ES-I3 (cell line): ENCODE measurements around the gene FTCD.
"Not testable (repeated sequence)": the region's sequence is repeated elsewhere in the genome, so short reads cannot be mapped to it uniquely, and the experiment has no call there.

Experiments
- H3K36me3 ChIP-seq: 2 replicates; pipeline ENCODE4 v1.6.1; 2013; ENCODE audit warnings: mild to moderate bottlenecking, low read length, control low read depth, moderate library complexity; ENCODE audit not compliant: insufficient read depth
- H3K4me1 ChIP-seq: 2 replicates; pipeline ENCODE4 v1.6.1; 2013; ENCODE audit warnings: mild to moderate bottlenecking, control low read depth, low read length; ENCODE audit not compliant: insufficient read depth
- H3K9ac ChIP-seq: 2 replicates; pipeline ENCODE4 v1.6.1; 2013; ENCODE audit warnings: low read depth, mild to moderate bottlenecking, low read length, moderate library complexity
- H3K9me3 ChIP-seq: 2 replicates; pipeline ENCODE4 v1.6.1; 2013; ENCODE audit warnings: mild to moderate bottlenecking, low read length, moderate library complexity; ENCODE audit not compliant: control insufficient read depth, insufficient read depth

The FTCD gene

GRCh38 chr21:46156378-46156645 is 933 bp upstream of the FTCD start:
- Histone ChIP-seq H3K4me1 (no peaks in the 10 kb centered on the region), H3K9me3 (no peaks in the 10 kb centered on the region)

DNA sequence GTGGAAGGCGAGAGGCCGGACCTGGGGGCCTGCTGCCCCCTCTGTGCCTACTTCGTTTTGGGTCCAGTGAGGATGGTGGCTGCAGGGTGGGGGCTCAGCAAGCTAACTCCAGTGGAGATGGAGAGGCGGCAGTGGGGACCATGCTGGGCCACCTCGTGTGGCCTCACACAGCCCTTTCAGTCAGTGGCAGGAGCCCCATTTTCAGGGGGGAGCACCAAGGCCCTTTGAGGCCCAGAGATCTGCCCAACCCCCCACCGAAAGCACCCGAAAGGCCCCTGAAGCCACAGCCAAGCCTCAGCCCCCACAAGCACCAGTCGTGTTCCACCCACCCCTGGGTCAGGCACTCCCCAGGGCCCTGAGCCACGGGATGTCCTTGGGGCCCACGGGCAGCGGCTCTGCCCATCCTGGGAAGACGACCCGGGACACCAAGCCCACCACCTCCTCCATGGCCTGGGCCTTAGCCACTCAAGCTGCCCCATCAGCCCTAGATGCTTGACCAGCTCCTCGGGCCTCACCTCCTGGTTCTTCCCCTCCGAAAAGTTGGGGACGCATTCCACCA is 345 bp downstream of the FTCD start:
- H3K9me3 ChIP-seq: no peaks in the 10 kb centered on the region
- no peaks in the 10 kb centered on the region for H3K4me1 ChIP-seq
- no peak overlapping the region for H3K9ac ChIP-seq
- H3K36me3 ChIP-seq: no peaks in the 10 kb centered on the region

More at GRCh38 chr21:46156378-46156645, 933 bp upstream of the FTCD start:
- H3K36me3 ChIP-seq: no peaks in the 10 kb centered on the region
- H3K9ac ChIP-seq: no peak overlapping the region

DNA sequence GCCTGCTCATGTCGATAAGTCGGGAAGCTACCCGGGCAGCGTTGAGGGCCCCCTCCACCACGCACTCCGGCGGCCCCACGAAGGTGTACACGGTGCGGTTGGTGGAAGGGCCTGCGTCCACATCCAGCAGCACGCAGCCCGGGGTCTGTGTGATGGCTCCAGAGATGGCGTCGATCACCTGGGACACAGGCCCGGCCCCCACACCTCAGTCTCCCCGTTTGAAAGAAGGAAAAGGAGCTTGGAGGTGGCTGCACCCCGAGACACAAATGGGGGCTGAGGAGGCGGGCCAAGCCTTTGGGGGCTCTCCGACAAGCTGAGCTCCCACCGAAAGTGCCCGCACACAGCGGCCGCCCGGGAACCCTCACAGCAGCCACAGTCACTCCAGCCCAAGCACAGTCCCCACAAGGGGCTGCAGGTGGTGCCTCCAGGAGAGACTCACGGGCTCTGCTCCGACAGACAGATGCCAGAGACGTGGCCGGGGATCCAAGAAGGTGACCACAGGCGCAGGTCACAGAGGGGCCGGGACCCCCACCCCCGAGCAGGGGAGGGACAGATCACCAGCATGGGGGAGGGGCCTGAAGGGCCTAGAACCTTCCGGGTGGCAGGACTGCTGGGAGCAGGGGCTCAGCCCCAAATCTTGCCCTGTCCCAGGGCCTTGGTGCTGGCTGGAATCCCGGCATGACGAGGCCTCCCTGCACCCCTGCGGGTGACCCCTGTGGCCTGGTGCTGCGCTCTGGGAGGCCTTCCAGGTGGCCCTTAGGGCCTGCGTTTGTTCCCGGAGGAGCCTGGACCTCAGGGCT is 1.0 kb downstream of the FTCD start:
- H3K9me3 ChIP-seq: no peaks in the 10 kb centered on the region
- no peaks in the 10 kb centered on the region for H3K4me1 ChIP-seq
- H3K36me3 ChIP-seq: no peaks in the 10 kb centered on the region
- no peak overlapping the region for H3K9ac ChIP-seq

DNA sequence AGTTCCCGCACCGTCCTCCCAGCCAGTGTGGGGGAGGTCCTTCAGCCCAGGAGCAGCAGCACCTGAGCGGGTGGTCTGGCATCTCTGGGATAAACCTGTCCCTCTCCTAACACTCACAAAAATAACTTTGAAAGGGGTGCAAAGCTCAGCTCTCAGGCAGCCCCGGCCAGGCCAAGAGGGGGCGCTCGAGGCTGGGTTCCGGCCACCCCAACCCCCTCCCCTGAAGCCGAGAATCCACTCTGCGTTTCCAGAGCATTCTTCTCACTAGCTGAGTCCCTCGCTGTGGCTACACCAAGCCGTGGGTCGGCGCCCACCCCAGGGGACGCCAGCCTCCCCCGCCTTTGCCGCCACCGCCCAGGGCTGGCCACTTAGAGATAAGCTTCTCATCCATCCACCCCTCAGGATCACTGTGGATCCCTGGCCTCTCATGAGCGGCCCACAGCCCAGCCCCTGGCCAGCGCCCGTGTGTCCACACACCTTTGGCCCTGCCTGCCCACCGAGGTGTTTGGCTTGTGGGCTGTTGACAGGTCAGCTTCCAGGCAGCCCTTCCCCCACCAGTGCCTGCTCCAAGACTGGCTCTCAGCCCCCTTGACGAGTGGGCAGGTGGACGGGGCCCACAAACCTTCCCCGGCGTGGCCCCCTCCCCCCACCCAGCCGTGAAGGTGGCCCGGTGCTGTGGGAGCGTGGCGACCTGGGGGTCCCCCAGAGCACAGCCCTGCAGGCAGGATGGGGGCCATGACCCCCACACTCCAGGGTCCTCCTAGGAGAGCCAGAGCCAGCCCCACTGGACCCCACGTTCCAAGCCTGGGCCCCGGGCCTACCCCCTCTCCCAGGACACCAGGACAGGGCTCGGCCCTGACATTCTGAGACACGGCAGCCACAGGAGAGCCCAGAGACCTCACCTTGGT is 1.9 kb downstream of the FTCD start:
- Histone ChIP-seq H3K9ac (no peak overlapping the region), H3K36me3 (no peaks in the 10 kb centered on the region), H3K9me3 (no peaks in the 10 kb centered on the region), H3K4me1 (no peaks in the 10 kb centered on the region)

DNA sequence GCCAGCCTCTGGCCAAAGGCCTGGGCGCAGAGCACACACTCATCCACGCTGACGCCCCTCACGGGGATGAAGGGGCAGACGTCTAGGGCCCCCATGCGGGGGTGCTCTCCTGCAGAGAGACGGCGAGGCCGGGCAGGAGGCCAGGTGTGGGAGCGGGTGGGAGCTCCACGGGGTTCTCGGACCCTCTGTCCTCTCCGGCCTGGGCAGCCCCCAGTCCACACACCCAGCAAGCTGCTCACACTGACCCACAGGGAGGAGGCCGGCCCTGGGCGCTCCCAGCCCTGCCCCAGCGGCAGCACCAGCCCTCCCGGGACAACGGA is 2.5 kb downstream of the FTCD start:
- Histone ChIP-seq H3K9ac (0 out of 2 replicates have a peak overlapping the region, but pooled peaks have one; percentile 7), H3K9me3 (no peaks in the 10 kb centered on the region), H3K36me3 (no peaks in the 10 kb centered on the region), H3K4me1 (no peaks in the 10 kb centered on the region)

GRCh38 chr21:46151989-46152926 is 3.1 kb downstream of the FTCD start:
- Histone ChIP-seq H3K9ac (no peak overlapping the region), H3K4me1 (no peaks in the 10 kb centered on the region; the same call in 1 of the 2 replicates)

GRCh38 chr21:46151261-46151988 is 4.0 kb downstream of the FTCD start:
- Histone ChIP-seq H3K9ac (no peak overlapping the region), H3K9me3 (no peaks in the 10 kb centered on the region)

More at GRCh38 chr21:46151989-46152926, 3.1 kb downstream of the FTCD start:
- Histone ChIP-seq H3K36me3 (no peaks in the 10 kb centered on the region), H3K9me3 (no peaks in the 10 kb centered on the region)

DNA sequence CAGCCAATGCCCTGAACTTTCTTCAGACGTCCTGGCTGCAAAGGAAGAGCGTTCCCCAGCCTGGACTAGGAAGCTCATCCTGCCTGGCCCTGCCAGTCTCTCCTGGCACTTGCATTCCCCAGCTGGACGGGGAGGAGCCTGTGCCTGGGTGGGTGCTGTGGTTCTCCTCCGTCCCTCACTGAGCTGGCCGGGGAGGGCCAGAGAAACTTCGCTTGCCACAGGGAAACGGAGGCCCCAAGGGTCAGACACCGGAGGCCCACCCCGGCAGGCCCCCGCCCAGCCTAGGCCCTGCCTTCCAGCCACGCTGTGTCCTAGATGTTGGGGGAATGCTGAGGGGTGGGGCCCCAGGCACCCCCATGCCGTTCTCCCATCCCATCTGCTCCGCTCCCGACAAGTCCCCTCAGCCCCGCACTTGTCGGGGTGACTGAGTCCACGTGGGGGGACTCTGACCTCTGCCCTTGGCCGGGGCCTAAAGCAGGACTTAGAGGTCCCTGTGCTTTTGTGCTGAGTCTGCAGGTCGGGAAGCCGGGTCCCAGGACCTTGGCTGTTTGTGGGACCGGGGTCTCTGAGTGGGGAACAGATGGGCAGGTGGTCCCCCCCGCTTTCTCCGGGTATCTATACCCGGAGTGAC is 4.8 kb downstream of the FTCD start:
- peaks cover 2% of the 10 kb centered on the region; the same call in 1 of the 2 replicates for H3K4me1 ChIP-seq
- H3K9me3 ChIP-seq: no peaks in the 10 kb centered on the region
- H3K9ac ChIP-seq: no peak overlapping the region
- H3K36me3 ChIP-seq: no peaks in the 10 kb centered on the region

More at GRCh38 chr21:46151261-46151988, 4.0 kb downstream of the FTCD start:
- H3K4me1 ChIP-seq: peaks cover 2% of the 10 kb centered on the region; the same call in 1 of the 2 replicates
- H3K36me3 ChIP-seq: no peaks in the 10 kb centered on the region

DNA sequence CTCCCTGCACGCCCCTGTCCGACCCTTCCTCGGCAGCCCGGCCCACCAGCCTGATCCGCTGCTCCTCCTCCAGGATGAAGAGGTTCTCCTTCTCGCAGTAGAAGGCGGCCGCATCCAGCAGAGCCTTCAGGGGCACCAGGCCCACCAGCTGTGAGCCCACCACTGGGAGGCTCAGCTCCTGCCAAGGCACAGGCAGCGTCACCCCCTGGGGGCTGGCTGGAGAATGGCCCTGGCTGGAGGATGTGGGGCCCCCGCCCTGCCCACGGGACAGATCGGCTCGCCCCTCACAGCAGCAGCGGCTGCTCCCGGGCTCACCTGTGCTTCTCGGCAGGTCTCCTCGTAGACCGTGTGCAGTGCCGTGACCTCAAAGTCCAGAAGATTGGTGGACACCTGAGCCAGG is 5.3 kb downstream of the FTCD start:
- Histone ChIP-seq H3K9ac (no peak overlapping the region), H3K9me3 (no peaks in the 10 kb centered on the region), H3K36me3 (no peaks in the 10 kb centered on the region), H3K4me1 (peaks cover 2% of the 10 kb centered on the region; the same call in 1 of the 2 replicates)

DNA sequence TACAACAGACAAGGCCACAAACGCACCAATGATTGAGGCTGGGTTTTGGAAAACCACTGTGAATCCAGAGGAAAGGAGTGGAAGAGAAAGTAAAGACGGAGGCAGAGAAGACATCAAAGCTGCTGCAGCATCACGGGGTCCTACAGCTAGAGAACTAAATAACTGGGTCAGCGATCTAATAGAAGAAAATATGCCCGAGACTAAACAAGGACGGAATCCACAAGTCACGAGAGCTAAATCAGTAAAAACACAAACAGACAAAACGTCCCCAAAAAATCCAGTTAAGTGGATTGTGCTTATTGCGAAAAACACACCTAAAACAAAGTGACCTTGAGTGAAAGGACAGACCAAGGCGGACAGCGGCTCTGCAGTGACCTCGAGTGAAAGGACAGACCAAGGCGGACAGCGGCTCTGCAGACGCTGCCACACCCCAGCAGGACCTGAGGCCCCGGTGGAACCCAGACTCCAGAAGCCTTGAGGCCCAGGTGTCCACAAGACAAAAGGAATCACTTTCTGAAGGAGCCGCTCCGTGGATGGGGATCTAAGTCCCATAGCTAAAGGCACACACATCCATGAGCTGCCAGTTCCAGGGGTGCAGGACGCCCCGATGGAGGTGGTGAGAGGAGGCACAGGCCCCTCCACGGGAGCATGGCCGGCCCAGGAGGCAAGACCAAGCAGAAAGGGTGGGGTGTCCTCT is 6.0 kb downstream of the FTCD start:
- peaks cover 2% of the 10 kb centered on the region; the same call in 1 of the 2 replicates for H3K4me1 ChIP-seq
- H3K36me3 ChIP-seq: no peaks in the 10 kb centered on the region
- H3K9ac ChIP-seq: no peak overlapping the region
- no peaks in the 10 kb centered on the region for H3K9me3 ChIP-seq

DNA sequence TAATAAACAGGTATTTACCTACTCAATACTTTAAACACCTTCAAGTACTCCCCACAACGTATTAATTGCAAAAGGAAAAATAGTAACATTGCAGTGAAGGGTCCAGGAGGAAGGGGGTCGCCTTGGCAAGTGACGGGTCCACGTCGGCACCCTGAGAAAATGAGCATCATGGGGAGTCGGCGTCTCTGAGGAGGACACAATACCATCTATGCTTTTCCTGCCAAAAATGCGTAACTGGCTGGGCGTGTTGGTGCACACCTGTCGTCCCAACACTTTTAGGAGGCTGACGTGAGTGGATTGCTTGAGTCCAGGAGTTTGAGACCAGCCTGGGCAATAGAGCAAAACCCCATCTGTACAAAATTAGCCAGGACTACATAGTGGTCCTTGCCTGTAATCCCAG is 7.3 kb downstream of the FTCD start:
- H3K9ac ChIP-seq: no peak overlapping the region
- no peaks in the 10 kb centered on the region for H3K36me3 ChIP-seq
- H3K4me1 ChIP-seq: peaks cover 2% of the 10 kb centered on the region; the same call in 1 of the 2 replicates
- H3K9me3 ChIP-seq: no peaks in the 10 kb centered on the region

GRCh38 chr21:46147429-46147828 is 8.0 kb downstream of the FTCD start:
- not testable (repeated sequence) for H3K36me3 ChIP-seq, H3K4me1 ChIP-seq, H3K9ac ChIP-seq, H3K9me3 ChIP-seq
